GM12878 (cell line): ENCODE data around the gene MINAR1. TPM values are rescaled to one million over a fixed set of nuclear protein-coding genes. Genes with fewer than 3 reads are reported as not detected.

ENCODE experiments used
- ATAC-seq: fragments of 200-7000 bp; cut with Tn5 transposase; 3 replicates; pipeline ENCODE4 v1.9.1; 2020; ENCODE audit warnings: mild to moderate bottlenecking, moderate library complexity
- BruUV-seq: library from RNA; stranded (reverse); fragments of 400-500 nt; replicated peaks from 2 replicates; lab custom pipeline; 2021; lab: Mats Ljungman, UMichigan
- CTCF ChIA-PET: fragments of 300-600 bp; sonication (Branson Sonifier 250); formaldehyde crosslinking; extraction: SDS; loops from one replicate; lab custom pipeline; 2021; ENCODE audit warnings: inconsistent platforms; lab: Yijun Ruan, JAX
- POLR2A ChIA-PET: fragments of 350-600 bp; formaldehyde crosslinking; extraction: SDS; loops from one replicate; lab custom pipeline; 2021; ENCODE audit warnings: inconsistent platforms; lab: Charles Lee
- RAD21 ChIA-PET: fragments of 300-600 bp; sonication (Branson Sonifier 250); formaldehyde crosslinking; loops from one replicate; lab custom pipeline; 2023; ENCODE audit warnings: antibody characterized with exemption; ENCODE audit not compliant: unreplicated experiment; lab: Charles Lee
- SMC1A ChIA-PET: fragments of 300-600 bp; sonication (Branson Sonifier 250); formaldehyde crosslinking; loops from one replicate; lab custom pipeline; 2023; ENCODE audit not compliant: unreplicated experiment, uncharacterized antibody; lab: Charles Lee
- DNase-seq: peaks from one replicate; pipeline ENCODE4 v3.0.0-alpha.2; 2011; ENCODE audit warnings: low read depth, low spot score
- FAIRE-seq: peaks from 3 replicates; lab custom pipeline; 2011; peaks lifted over from hg19 to GRCh38; lab: Jason Lieb, UNC
- H2AFZ ChIP-seq: 2 replicates; pipeline ENCODE4 v1.6.0; 2011; ENCODE audit warnings: low read depth, low read length, control low read depth; ENCODE audit not compliant: control insufficient read depth
- H3K27ac ChIP-seq: 2 replicates; pipeline ENCODE4 v1.5.1; 2011; ENCODE audit warnings: control low read depth; ENCODE audit not compliant: control insufficient read depth, insufficient read depth
- H3K27me3 ChIP-seq, 2 experiments: replicated peaks in 1 of 2; 2 replicates each; pipeline versions ENCODE4 v1.6.0 to v1.6.1; 2011; ENCODE audit warnings: low read length in 1 of 2; ENCODE audit not compliant: control insufficient read depth in 2 of 2, insufficient read depth in 2 of 2
- H3K36me3 ChIP-seq, 2 experiments: 2 replicates each; pipeline ENCODE4 v1.5.1; 2011; ENCODE audit warnings: low read length in 1 of 2; ENCODE audit not compliant: control insufficient read depth in 2 of 2, insufficient read depth in 2 of 2
- H3K4me1 ChIP-seq: 2 replicates; pipeline ENCODE4 v1.6.1; 2011; ENCODE audit warnings: mild to moderate bottlenecking, low read length, moderate library complexity, mixed read lengths; ENCODE audit not compliant: control insufficient read depth, insufficient read depth
- H3K4me2 ChIP-seq: 2 replicates; pipeline ENCODE4 v1.6.0; 2011; ENCODE audit warnings: control low read depth; ENCODE audit not compliant: control insufficient read depth, insufficient read depth
- H3K4me3 ChIP-seq: fragments of 200-600 bp; sonication (generic); 2 replicates; pipeline ENCODE4 v1.5.1; 2016
- H3K79me2 ChIP-seq: 2 replicates; pipeline ENCODE4 v1.6.0; 2011; ENCODE audit warnings: low read length; ENCODE audit not compliant: control insufficient read depth, insufficient read depth
- H3K9ac ChIP-seq: 2 replicates; pipeline ENCODE4 v1.8.0; 2011; ENCODE audit warnings: low read length, control low read depth, mixed read lengths; ENCODE audit not compliant: control insufficient read depth, insufficient read depth
- H3K9me3 ChIP-seq: replicated peaks from 3 replicates; pipeline ENCODE4 v1.5.1; 2011; ENCODE audit warnings: mild to moderate bottlenecking, low read length; ENCODE audit not compliant: control insufficient read depth, insufficient read depth
- H4K20me1 ChIP-seq: 2 replicates; pipeline ENCODE4 v1.6.0; 2011; ENCODE audit not compliant: control insufficient read depth, insufficient read depth
- ASH2L ChIP-seq: fragments of 300-600, 200-600 bp; sonication (generic); IDR thresholded peaks from 2 replicates; pipeline ENCODE4 v1.6.1; 2017; ENCODE audit warnings: low read depth, mild to moderate bottlenecking, borderline replicate concordance
- ATF3 ChIP-seq: IDR thresholded peaks from 2 replicates; pipeline ENCODE4 v1.6.1; 2011; ENCODE audit warnings: low read depth, mild to moderate bottlenecking, low read length, moderate library complexity, borderline replicate concordance; ENCODE audit errors: extremely low read depth
- BACH1 ChIP-seq: fragments of 450-650 bp; IDR thresholded peaks from 2 replicates; pipeline ENCODE4 v1.6.1; 2017; ENCODE audit warnings: mild to moderate bottlenecking, borderline replicate concordance
- IRF4 ChIP-seq: IDR thresholded peaks from 2 replicates; pipeline ENCODE4 v1.6.1; 2011; ENCODE audit warnings: low read depth, low read length
- KDM1A ChIP-seq: fragments of 200-600 bp; sonication (generic); IDR thresholded peaks from 2 replicates; pipeline ENCODE4 v1.6.1; 2016; ENCODE audit warnings: borderline replicate concordance
- NBN ChIP-seq: fragments of 450-650 bp; IDR thresholded peaks from 2 replicates; pipeline ENCODE4 v1.6.1; 2016
- PAX5 ChIP-seq: IDR thresholded peaks from 2 replicates; pipeline ENCODE4 v1.6.1; 2011; ENCODE audit warnings: low read depth, low read length, borderline replicate concordance
- POU2F2 ChIP-seq: IDR thresholded peaks from 3 replicates; pipeline ENCODE4 v1.6.1; 2011; ENCODE audit warnings: low read depth, mild to moderate bottlenecking, low read length, borderline replicate concordance
- SIN3A ChIP-seq: IDR thresholded peaks from 2 replicates; pipeline ENCODE4 v1.6.1; 2012; ENCODE audit warnings: low read depth, low read length, improper control_type of control experiment
- SKIL ChIP-seq: fragments of 450-650 bp; IDR thresholded peaks from 2 replicates; pipeline ENCODE4 v1.6.1; 2017; ENCODE audit warnings: mild to moderate bottlenecking, low read depth, inconsistent platforms; ENCODE audit not compliant: poor library complexity, severe bottlenecking
- SMAD1 ChIP-seq: fragments of 450-650 bp; IDR thresholded peaks from 2 replicates; pipeline ENCODE4 v1.6.1; 2018; ENCODE audit warnings: mild to moderate bottlenecking, low read depth; ENCODE audit not compliant: partially characterized antibody
- SRF ChIP-seq, 2 experiments: IDR thresholded peaks; 2 replicates each; pipeline ENCODE4 v1.6.1; 2011; ENCODE audit warnings: low read depth in 2 of 2, low read length in 2 of 2, mild to moderate bottlenecking in 1 of 2, moderate library complexity in 1 of 2
- YY1 ChIP-seq: IDR thresholded peaks from 2 replicates; pipeline ENCODE4 v1.6.1; 2011; ENCODE audit warnings: low read depth, mild to moderate bottlenecking, low read length
- ZNF24 ChIP-seq: fragments of 450-650 bp; IDR thresholded peaks from 2 replicates; pipeline ENCODE4 v1.6.1; 2017; ENCODE audit warnings: antibody characterized with exemption, mild to moderate bottlenecking
- WGBS: methylation state at CpG from one replicate; pipeline ENCODE4 v1.1.6; 2016; ENCODE audit warnings: low lambda C conversion rate; ENCODE audit not compliant: insufficient replicate concordance, insufficient coverage; ENCODE audit errors: missing lambda C conversion rate; 5-methylcytosine and 5-hydroxymethylcytosine counted together
- in situ Hi-C: fragments of 300-500 bp; cut with MboI; formaldehyde crosslinking; loops from 9 replicates; pipeline ENCODE4 v1.14.3; 2018; ENCODE audit warnings: mixed read lengths
- intact Hi-C: fragments of 100-400 bp; cut with micrococcal nuclease; formaldehyde crosslinking; loops from one replicate; pipeline ENCODE4 v1.14.2; 2022; ENCODE audit not compliant: unreplicated experiment
- polyA plus RNA-seq, 11 experiments: library from polyadenylated mRNA; depleted of rRNA in 4 of 11; unstranded in 6 of 11; stranded (reverse) in 5 of 11; fragments of >200 nt; fragmentation: Nextera tagmentation in 4 of 11; fragmentation: Illumina TruSeq in 1 of 11; extraction: Ambion mirVana in 4 of 11; extraction: Trizol in 1 of 11; gene quantifications; 1 replicate in 1 of 11; 2 replicates in 10 of 11; pipeline versions ENCODE4 v1.2.1 to v1.2.3, GENCODE V29; 2011 to 2016; ENCODE audit warnings: inconsistent platforms in 2 of 11, missing spikeins in 2 of 11, low read depth in 1 of 11
- total RNA-seq, 4 experiments: library from RNA; depleted of rRNA in 3 of 4; stranded (reverse); fragments of >200 nt in 3 of 4; fragmentation: Illumina TruSeq in 1 of 4; extraction: Trizol in 1 of 4; gene quantifications; 2 replicates each; pipeline versions ENCODE4 v1.2.1 to v1.2.3, GENCODE V29; 2013 to 2021
- TF ChIP-seq, protein P1 (sequence below): fragments of 450-650 bp; IDR thresholded peaks from 2 replicates; pipeline ENCODE4 v1.6.1; 2018; ENCODE audit warnings: mild to moderate bottlenecking, low read depth, moderate library complexity; ENCODE audit not compliant: partially characterized antibody
- TF ChIP-seq, protein P2 (sequence below): fragments of 150-350 bp; IDR thresholded peaks from 2 replicates; pipeline ENCODE4 v1.6.1; 2014; ENCODE audit warnings: mild to moderate bottlenecking, low read depth, low read length
- TF ChIP-seq, protein P3 (sequence below): fragments of 450-650 bp; IDR thresholded peaks from 2 replicates; pipeline ENCODE4 v1.6.1; 2016; ENCODE audit warnings: mild to moderate bottlenecking

The MINAR1 gene
- total and polyA plus RNA-seq, 10 of the 15 experiments (the other 5 are each of a cell fraction or from before 2014, with no cell fraction given): 0.05 to 0.40 (median 0.24) TPM

DNA sequence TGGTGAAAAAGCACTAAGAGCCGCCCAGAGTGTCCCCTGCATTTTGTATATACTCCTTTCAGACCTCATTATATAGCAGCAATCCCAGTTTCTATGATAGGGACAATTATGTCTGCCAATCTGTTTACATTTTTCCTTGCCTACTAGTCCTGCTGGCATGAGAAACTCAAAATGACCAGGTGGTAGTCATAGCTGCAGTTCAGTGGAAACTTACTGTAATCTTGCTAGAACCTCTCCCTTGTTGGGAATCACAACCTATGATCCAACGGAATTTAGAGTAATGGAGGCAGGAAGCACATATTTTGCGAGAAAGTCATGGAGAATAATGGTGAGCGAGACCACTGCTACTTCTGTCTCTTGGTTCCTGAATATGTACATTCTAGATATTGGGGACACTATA lies 28.6 kb upstream of the MINAR1 start:
- in situ Hi-C loops (no loop called here), intact Hi-C loops (no loop called here)
- POLR2A ChIA-PET: no interaction called here
- ATAC-seq (no peak), DNase-seq (no peak), FAIRE-seq (no peak)
- TF ChIP-seq IRF4 (no peak), SKIL (no peak), SRF (IDR thresholded peaks at IDR 0.05; ENCODE audit: low read depth in 2 of 2, low read length in 2 of 2) (no peak), ASH2L (no peak), ZNF24 (no peak), NBN (no peak), PAX5 (no peak), SMAD1 (no peak), SIN3A (no peak), BACH1 (no peak), KDM1A (no peak), POU2F2 (no peak), YY1 (no peak), ATF3 (no peak)
- TF ChIP-seq, protein P1, sequence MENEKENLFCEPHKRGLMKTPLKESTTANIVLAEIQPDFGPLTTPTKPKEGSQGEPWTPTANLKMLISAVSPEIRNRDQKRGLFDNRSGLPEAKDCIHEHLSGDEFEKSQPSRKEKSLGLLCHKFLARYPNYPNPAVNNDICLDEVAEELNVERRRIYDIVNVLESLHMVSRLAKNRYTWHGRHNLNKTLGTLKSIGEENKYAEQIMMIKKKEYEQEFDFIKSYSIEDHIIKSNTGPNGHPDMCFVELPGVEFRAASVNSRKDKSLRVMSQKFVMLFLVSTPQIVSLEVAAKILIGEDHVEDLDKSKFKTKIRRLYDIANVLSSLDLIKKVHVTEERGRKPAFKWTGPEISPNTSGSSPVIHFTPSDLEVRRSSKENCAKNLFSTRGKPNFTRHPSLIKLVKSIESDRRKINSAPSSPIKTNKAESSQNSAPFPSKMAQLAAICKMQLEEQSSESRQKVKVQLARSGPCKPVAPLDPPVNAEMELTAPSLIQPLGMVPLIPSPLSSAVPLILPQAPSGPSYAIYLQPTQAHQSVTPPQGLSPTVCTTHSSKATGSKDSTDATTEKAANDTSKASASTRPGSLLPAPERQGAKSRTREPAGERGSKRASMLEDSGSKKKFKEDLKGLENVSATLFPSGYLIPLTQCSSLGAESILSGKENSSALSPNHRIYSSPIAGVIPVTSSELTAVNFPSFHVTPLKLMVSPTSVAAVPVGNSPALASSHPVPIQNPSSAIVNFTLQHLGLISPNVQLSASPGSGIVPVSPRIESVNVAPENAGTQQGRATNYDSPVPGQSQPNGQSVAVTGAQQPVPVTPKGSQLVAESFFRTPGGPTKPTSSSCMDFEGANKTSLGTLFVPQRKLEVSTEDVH: no peak
- TF ChIP-seq, protein P2, sequence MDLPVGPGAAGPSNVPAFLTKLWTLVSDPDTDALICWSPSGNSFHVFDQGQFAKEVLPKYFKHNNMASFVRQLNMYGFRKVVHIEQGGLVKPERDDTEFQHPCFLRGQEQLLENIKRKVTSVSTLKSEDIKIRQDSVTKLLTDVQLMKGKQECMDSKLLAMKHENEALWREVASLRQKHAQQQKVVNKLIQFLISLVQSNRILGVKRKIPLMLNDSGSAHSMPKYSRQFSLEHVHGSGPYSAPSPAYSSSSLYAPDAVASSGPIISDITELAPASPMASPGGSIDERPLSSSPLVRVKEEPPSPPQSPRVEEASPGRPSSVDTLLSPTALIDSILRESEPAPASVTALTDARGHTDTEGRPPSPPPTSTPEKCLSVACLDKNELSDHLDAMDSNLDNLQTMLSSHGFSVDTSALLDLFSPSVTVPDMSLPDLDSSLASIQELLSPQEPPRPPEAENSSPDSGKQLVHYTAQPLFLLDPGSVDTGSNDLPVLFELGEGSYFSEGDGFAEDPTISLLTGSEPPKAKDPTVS: no peak
- TF ChIP-seq, protein P3, sequence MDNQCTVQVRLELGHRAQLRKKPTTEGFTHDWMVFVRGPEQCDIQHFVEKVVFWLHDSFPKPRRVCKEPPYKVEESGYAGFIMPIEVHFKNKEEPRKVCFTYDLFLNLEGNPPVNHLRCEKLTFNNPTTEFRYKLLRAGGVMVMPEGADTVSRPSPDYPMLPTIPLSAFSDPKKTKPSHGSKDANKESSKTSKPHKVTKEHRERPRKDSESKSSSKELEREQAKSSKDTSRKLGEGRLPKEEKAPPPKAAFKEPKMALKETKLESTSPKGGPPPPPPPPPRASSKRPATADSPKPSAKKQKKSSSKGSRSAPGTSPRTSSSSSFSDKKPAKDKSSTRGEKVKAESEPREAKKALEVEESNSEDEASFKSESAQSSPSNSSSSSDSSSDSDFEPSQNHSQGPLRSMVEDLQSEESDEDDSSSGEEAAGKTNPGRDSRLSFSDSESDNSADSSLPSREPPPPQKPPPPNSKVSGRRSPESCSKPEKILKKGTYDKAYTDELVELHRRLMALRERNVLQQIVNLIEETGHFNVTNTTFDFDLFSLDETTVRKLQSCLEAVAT: no peak
- H3K9ac ChIP-seq: no peak overlapping the region
- H3K4me3 ChIP-seq: no peak overlapping the region
- CTCF ChIA-PET: no interaction called here
- no TSS peak for BruUV-seq
- SMC1A ChIA-PET: no interaction called here
- RAD21 ChIA-PET: no interaction called here
- 50% methylated on average over 4 of the region's 4 CpGs for WGBS
- H2AFZ ChIP-seq: no peak overlapping the region
- H3K4me2 ChIP-seq: no peak overlapping the region
- no peak overlapping the region for H3K27ac ChIP-seq
- no peaks in the 10 kb centered on the region for H4K20me1 ChIP-seq
- no peaks in the 10 kb centered on the region for H3K36me3 ChIP-seq
- no peaks in the 10 kb centered on the region for H3K79me2 ChIP-seq
- no peaks in the 10 kb centered on the region for H3K27me3 ChIP-seq
- H3K4me1 ChIP-seq: no peaks in the 10 kb centered on the region
- no peaks in the 10 kb centered on the region for H3K9me3 ChIP-seq
